ENCODE results near the gene SFPQ. TPM values are rescaled to one million over a fixed set of nuclear protein-coding genes. Genes with fewer than 3 reads are reported as not detected.

The SFPQ gene, protein sequence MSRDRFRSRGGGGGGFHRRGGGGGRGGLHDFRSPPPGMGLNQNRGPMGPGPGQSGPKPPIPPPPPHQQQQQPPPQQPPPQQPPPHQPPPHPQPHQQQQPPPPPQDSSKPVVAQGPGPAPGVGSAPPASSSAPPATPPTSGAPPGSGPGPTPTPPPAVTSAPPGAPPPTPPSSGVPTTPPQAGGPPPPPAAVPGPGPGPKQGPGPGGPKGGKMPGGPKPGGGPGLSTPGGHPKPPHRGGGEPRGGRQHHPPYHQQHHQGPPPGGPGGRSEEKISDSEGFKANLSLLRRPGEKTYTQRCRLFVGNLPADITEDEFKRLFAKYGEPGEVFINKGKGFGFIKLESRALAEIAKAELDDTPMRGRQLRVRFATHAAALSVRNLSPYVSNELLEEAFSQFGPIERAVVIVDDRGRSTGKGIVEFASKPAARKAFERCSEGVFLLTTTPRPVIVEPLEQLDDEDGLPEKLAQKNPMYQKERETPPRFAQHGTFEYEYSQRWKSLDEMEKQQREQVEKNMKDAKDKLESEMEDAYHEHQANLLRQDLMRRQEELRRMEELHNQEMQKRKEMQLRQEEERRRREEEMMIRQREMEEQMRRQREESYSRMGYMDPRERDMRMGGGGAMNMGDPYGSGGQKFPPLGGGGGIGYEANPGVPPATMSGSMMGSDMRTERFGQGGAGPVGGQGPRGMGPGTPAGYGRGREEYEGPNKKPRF
- 147 and 196 TPM in 2 replicates for total RNA-seq

DNA sequence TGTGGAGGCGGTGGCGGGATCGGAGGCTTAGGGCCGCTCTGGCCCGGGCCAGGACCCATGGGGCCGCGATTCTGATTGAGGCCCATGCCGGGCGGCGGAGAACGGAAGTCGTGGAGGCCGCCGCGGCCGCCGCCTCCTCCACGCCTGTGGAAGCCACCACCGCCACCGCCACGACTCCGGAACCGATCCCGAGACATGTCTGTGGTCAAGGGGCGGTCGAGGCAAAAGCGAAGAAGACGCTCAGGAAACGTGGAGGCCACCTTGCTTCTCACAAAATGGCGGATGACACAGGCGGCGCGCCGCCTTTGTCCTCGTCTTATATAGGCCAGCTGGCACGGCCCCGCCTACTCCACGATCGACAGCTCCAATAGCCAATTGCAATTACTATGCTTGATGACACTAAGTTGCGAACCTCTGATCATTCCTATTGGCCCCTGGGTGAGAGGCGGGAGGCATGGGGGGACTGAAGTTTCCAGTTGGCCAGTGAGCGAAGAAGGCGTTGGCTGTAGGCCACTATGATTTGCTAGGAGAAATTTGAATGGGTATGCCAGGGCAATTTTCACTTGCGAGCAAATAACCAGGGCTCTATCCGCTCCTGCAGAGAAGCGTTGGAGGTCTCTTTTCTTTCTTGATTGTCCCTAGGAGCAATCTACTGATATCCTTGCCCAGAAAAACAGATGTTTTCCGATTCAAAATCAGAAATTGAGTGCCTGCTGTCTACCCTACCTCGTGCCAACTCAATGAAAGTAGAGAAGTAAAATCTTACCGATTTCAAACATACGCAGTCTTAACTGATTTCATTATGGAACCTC is at the start of gene SFPQ:
TSS of gene SFPQ (minus strand) at position 293 of the 812 bp plus-strand sequence. CDS start at position 197, 96 bp downstream.

Other genes starting within 250 kb of the SFPQ start
- gene TMEM35B, start 207.8 kb downstream of the SFPQ start, total RNA-seq = 23.9 and 25.1 TPM in 2 replicates
- gene ZMYM6, start 161.2 kb downstream of the SFPQ start, total RNA-seq = 6.9 and 8.6 TPM in 2 replicates
- gene ZMYM1, start 113.8 kb downstream of the SFPQ start, total RNA-seq = 9.4 and 13.3 TPM in 2 replicates
- gene ZMYM4, start 75.6 kb upstream of the SFPQ start, total RNA-seq = 19.3 and 19.6 TPM in 2 replicates

Measured in bronchus fibroblast of lung (primary cell).